K562 (cell line): ENCODE results near the gene LY6G6D. TPM values are rescaled to one million over a fixed set of nuclear protein-coding genes. Genes with fewer than 3 reads are reported as not detected.

ENCODE experiments used
- BHLHE40 ChIP-seq: IDR thresholded peaks from 2 replicates; pipeline ENCODE4 v1.6.1; 2011; ENCODE audit warnings: low read length, improper control_type of control experiment
- CAMTA2 ChIP-seq: fragments of 250-450 bp; sonication (Bioruptor Pico); conservative IDR thresholded peaks from 2 replicates; pipeline ENCODE4 v1.5.1; 2022
- CBX2 ChIP-seq: fragments of 200-600 bp; sonication (generic); IDR thresholded peaks from one replicate; pipeline ENCODE4 v1.6.1; 2012; ENCODE audit warnings: mild to moderate bottlenecking, low read length, inconsistent platforms; ENCODE audit not compliant: insufficient read depth, poor library complexity, severe bottlenecking
- CCAR2 ChIP-seq: fragments of 200-400 bp; formaldehyde crosslinking; IDR thresholded peaks from 2 replicates; pipeline ENCODE4 v1.6.1; 2017; ENCODE audit warnings: mild to moderate bottlenecking, low read depth, low read length
- EHMT2 ChIP-seq: fragments of 450-650 bp; IDR thresholded peaks from 2 replicates; pipeline ENCODE4 v1.6.1; 2018; ENCODE audit warnings: antibody characterized with exemption
- ELF4 ChIP-seq: fragments of 450-650 bp; formaldehyde crosslinking; IDR thresholded peaks from 2 replicates; pipeline ENCODE4 v1.4.0; 2022; ENCODE audit warnings: missing genetic modification characterization
- EWSR1 ChIP-seq: fragments of 450-650 bp; IDR thresholded peaks from 2 replicates; pipeline ENCODE4 v1.6.1; 2018; ENCODE audit warnings: borderline replicate concordance, mild to moderate bottlenecking, low read depth, moderate library complexity; ENCODE audit not compliant: partially characterized antibody
- HMG20B ChIP-seq: fragments of 250-450 bp; sonication (Bioruptor Pico); IDR thresholded peaks from 2 replicates; pipeline ENCODE4 v1.5.0; 2021; ENCODE audit warnings: mild to moderate bottlenecking
- KLF10 ChIP-seq: fragments of 250-450 bp; sonication (Bioruptor Pico); IDR thresholded peaks from 2 replicates; pipeline ENCODE4 v1.6.1; 2021; ENCODE audit warnings: matching md5 sums
- NEUROD1 ChIP-seq: fragments of 150-350 bp; IDR thresholded peaks from 2 replicates; pipeline ENCODE4 v1.6.1; 2014; ENCODE audit warnings: borderline replicate concordance, low read length, low read depth; ENCODE audit not compliant: partially characterized antibody
- RBBP5 ChIP-seq: fragments of 200-600 bp; sonication (generic); IDR thresholded peaks from 2 replicates; pipeline ENCODE4 v1.6.1; 2012; ENCODE audit warnings: borderline replicate concordance, mild to moderate bottlenecking, low read length, control low read depth, inconsistent platforms; ENCODE audit not compliant: insufficient read depth, poor library complexity, severe bottlenecking
- SIN3A ChIP-seq, 2 experiments: fragments of 150-350 bp in 1 of 2; IDR thresholded peaks; 2 replicates each; pipeline ENCODE4 v1.6.1; 2011 to 2016; ENCODE audit warnings: borderline replicate concordance in 2 of 2, low read depth in 2 of 2, low read length in 2 of 2, mild to moderate bottlenecking in 2 of 2, moderate library complexity in 2 of 2; ENCODE audit not compliant: control insufficient read depth in 1 of 2
- SMARCA4 ChIP-seq: fragments of 450-650 bp; IDR thresholded peaks from 2 replicates; pipeline ENCODE4 v1.6.1; 2016
- SNIP1 ChIP-seq: fragments of 450-650 bp; IDR thresholded peaks from 2 replicates; pipeline ENCODE4 v1.7.1; 2017; ENCODE audit warnings: low read depth, mild to moderate bottlenecking
- ZNF12 ChIP-seq: sonication (generic); formaldehyde crosslinking; IDR thresholded peaks from 2 replicates; pipeline ENCODE4 v1.4.0; 2020; ENCODE audit warnings: mild to moderate bottlenecking, missing genetic modification reagents
- ZNF316 ChIP-seq: fragments of 450-650 bp; IDR thresholded peaks from 2 replicates; pipeline ENCODE4 v1.6.1; 2016
- polyA plus RNA-seq, 8 experiments: library from polyadenylated mRNA; depleted of rRNA in 4 of 8; stranded (reverse) in 5 of 8; unstranded in 3 of 8; fragments of >200 nt; fragmentation: Nextera tagmentation in 2 of 8; fragmentation: Illumina TruSeq in 1 of 8; extraction: Ambion mirVana in 2 of 8; extraction: Trizol in 1 of 8; gene quantifications; 2 replicates each; pipeline versions ENCODE4 v1.2.1 to v1.2.3, GENCODE V29; 2011 to 2014; ENCODE audit warnings: inconsistent platforms in 1 of 8, missing spikeins in 1 of 8
- total RNA-seq, 7 experiments: library from RNA; depleted of rRNA in 6 of 7; stranded (reverse); fragments of >200 nt in 6 of 7; fragmentation: Illumina TruSeq in 2 of 7; extraction: Trizol in 2 of 7; gene quantifications; 2 replicates each; pipeline versions ENCODE4 v1.2.1 to v1.2.3, GENCODE V29; 2011 to 2021; ENCODE audit warnings: low replicate concordance in 1 of 7
- TF ChIP-seq, protein P1 (sequence below): fragments of 200-800 bp; sonication (Bioruptor generic); IDR thresholded peaks from 2 replicates; pipeline ENCODE4 v1.6.1; 2016; ENCODE audit warnings: missing genetic modification characterization, missing compliant biosample characterization
- TF ChIP-seq, protein P2 (sequence below), 2 experiments: IDR thresholded peaks; 2 replicates each; pipeline ENCODE4 v1.6.1; 2012; ENCODE audit warnings: improper control_type of control experiment in 2 of 2, low read depth in 2 of 2, low read length in 2 of 2, borderline replicate concordance in 1 of 2

Gene LY6G6D
- total and polyA plus RNA-seq, 9 of the 15 experiments (the other 6 are each of a cell fraction or from before 2014, with no cell fraction given): 0.30 to 0.38 TPM; not detected in 7

DNA sequence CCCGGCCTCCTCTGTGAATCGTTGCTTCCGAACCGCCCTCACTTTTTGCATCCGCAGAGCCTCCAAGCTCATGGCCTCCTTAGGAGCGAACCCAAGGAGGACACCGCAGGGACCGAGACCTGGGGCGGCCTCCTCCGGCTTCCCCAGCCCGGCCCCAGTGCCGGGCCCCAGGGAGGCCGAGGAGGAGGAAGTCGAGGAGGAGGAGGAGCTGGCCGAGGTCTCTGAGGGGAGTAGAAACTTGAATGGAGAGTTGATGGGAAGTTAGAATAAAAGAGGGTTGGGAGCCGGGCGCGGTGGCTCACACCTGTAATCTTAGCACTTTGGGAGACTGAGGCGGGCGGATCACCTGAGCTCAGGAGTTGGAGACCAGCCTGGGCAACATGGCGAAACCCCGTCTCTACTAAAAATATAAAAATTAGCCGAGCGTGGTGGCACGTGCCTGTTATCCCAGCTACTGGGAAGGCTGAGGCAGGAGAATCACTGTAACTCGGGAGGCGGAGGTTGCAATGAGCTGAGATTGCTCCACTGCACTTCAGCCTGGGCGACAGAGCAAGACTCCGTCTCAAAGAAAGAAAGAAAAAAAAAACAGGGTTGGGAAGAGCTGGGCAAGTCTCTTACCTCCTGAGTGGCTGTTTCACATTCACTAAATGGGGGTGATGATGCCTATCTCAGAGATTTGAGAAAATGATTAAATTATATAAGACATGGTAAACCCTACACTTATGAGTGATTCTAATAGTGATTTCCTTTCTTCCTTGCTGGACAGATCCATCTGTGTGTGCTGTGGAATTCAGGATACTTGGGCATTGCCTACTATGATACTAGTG lies 25.5 kb downstream of the LY6G6D start (continued):
- TF ChIP-seq, protein P1, sequence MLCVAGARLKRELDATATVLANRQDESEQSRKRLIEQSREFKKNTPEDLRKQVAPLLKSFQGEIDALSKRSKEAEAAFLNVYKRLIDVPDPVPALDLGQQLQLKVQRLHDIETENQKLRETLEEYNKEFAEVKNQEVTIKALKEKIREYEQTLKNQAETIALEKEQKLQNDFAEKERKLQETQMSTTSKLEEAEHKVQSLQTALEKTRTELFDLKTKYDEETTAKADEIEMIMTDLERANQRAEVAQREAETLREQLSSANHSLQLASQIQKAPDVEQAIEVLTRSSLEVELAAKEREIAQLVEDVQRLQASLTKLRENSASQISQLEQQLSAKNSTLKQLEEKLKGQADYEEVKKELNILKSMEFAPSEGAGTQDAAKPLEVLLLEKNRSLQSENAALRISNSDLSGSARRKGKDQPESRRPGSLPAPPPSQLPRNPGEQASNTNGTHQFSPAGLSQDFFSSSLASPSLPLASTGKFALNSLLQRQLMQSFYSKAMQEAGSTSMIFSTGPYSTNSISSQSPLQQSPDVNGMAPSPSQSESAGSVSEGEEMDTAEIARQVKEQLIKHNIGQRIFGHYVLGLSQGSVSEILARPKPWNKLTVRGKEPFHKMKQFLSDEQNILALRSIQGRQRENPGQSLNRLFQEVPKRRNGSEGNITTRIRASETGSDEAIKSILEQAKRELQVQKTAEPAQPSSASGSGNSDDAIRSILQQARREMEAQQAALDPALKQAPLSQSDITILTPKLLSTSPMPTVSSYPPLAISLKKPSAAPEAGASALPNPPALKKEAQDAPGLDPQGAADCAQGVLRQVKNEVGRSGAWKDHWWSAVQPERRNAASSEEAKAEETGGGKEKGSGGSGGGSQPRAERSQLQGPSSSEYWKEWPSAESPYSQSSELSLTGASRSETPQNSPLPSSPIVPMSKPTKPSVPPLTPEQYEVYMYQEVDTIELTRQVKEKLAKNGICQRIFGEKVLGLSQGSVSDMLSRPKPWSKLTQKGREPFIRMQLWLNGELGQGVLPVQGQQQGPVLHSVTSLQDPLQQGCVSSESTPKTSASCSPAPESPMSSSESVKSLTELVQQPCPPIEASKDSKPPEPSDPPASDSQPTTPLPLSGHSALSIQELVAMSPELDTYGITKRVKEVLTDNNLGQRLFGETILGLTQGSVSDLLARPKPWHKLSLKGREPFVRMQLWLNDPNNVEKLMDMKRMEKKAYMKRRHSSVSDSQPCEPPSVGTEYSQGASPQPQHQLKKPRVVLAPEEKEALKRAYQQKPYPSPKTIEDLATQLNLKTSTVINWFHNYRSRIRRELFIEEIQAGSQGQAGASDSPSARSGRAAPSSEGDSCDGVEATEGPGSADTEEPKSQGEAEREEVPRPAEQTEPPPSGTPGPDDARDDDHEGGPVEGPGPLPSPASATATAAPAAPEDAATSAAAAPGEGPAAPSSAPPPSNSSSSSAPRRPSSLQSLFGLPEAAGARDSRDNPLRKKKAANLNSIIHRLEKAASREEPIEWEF: peak; percentile 79; the same call in 1 of the 2 replicates
- TF ChIP-seq CBX2 (no peak), SNIP1 (no peak), ELF4 (no peak), HMG20B (CRISPR knock-in tag) (peak; percentile 86; the same call in 1 of the 2 replicates), ZNF12 (CRISPR knock-in tag) (no peak), CAMTA2 (CRISPR knock-in tag) (peak; percentile 56; the same call in 1 of the 2 replicates), RBBP5 (peak; percentile 74), KLF10 (peak; percentile 73; the same call in 1 of the 2 replicates), EHMT2 (no peak), EWSR1 (no peak), NEUROD1 (no peak), ZNF316 (no peak), SMARCA4 (no peak), CCAR2 (no peak), SIN3A (IDR thresholded peaks at IDR 0.05; ENCODE audit: borderline replicate concordance in 2 of 2, control insufficient read depth in 1 of 2, low read depth in 2 of 2, low read length in 2 of 2) (no peak; a peak in 1 of 4 replicates), BHLHE40 (peak; percentile 73)
- TF ChIP-seq, protein P2, sequence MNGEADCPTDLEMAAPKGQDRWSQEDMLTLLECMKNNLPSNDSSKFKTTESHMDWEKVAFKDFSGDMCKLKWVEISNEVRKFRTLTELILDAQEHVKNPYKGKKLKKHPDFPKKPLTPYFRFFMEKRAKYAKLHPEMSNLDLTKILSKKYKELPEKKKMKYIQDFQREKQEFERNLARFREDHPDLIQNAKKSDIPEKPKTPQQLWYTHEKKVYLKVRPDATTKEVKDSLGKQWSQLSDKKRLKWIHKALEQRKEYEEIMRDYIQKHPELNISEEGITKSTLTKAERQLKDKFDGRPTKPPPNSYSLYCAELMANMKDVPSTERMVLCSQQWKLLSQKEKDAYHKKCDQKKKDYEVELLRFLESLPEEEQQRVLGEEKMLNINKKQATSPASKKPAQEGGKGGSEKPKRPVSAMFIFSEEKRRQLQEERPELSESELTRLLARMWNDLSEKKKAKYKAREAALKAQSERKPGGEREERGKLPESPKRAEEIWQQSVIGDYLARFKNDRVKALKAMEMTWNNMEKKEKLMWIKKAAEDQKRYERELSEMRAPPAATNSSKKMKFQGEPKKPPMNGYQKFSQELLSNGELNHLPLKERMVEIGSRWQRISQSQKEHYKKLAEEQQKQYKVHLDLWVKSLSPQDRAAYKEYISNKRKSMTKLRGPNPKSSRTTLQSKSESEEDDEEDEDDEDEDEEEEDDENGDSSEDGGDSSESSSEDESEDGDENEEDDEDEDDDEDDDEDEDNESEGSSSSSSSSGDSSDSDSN (IDR thresholded peaks at IDR 0.05; ENCODE audit: borderline replicate concordance in 1 of 2, low read depth in 2 of 2, low read length in 2 of 2): peak; percentile 84 to 94; a peak in 3 of 4 replicates
